Lung microvascular endothelial cell (primary cell): ENCODE measurements around the gene LIPC. TPM values are rescaled to one million over a fixed set of nuclear protein-coding genes. Genes with fewer than 3 reads are reported as not detected.

Experiments
- DNase-seq, 2 donors: peaks; one replicate each; pipeline versions ENCODE4 v3.0.0 to v3.0.0-alpha.2; 2010; ENCODE audit warnings: low read depth in 2 of 2
- total RNA-seq: library from RNA; depleted of rRNA; stranded (reverse); fragments of >200 nt; gene quantifications from 2 replicates; pipeline ENCODE4 v1.2.1, GENCODE V29; 2014

LIPC gene
- total RNA-seq, 1 donor from 2014 or later: not detected

DNA sequence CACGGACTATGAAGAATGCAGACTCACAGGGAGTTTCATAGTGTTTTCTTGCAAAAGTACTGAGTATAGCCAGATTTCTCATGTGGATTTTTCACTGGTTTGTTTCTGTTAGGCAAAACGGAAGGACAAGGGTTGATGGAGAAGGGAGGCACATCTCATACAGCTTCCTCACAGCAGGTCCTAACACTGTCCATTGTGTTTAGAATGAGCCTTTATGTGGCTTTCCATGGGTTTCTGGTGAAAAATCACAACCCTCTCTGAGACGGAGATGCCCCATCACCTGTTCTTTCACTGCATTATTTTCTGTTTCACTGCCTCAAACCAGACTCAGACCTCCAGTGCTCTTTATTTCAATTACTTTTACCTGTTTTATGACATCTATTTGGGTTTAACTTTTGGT is 25.0 kb upstream of the LIPC start:
- no peak for DNase-seq

DNA sequence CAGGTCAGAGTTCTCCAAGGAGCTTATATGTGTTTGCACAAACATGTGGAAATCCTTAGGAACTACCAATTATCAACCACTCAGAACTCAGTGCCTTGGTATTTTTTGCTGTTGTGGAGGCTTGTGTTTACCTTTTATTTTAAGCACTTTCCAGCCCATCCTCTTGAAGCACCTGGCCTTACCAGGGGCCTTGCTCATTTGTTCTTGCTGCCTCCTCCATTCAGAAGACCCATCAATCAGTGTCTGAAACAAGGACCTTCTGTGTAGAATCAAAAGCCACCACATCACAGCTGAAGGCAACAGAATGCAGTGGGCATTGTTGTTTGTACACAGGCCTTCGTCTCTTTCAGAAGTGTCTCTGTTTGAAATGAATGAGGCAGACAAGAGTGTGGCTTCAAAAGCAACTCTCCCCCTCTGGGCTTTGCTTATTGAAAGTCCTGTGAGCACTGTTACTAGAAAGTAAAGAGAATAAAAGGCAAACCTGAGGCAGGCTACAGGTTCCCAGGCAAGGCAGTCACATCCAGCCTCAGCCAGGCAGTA is 24.5 kb upstream of the LIPC start:
- no peak for DNase-seq

DNA sequence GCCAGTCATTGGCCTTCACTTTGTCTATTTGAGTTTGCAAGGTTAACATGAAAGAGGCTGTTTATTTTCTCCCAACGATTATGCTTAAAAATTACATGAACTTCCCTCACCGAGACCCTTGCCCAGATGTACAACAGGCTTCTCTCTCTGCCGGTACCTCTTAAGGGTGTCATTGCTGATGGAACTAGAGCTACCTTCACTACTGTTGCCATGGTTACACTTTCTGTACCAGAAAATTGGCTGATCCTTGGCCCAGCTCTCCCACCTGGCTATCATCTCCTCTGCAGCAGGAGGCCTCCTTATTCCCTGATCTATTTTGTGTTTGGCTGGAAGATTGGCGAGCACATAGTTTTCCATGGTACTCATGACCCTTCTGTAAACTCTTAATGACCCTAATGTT is 24.0 kb upstream of the LIPC start:
- no peak for DNase-seq

DNA sequence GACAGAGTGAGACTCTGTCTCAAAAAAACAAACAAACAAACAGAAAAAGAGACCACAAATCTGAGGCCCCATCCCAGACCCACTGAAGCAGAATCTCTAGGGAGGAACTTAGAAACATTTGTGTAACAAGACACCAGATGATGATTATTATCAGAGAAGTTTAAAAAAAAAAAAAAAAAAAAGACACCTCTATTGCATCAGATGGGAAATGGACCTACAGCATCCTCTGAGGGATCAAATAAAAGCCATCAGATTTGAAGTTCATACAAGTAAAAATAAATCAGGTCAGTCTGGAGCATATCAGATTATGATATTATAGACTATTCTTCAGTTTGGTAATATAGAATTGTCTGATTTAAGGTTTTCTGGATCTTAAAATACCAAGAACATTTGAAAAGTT is 21.9 kb upstream of the LIPC start:
- no peak for DNase-seq

DNA sequence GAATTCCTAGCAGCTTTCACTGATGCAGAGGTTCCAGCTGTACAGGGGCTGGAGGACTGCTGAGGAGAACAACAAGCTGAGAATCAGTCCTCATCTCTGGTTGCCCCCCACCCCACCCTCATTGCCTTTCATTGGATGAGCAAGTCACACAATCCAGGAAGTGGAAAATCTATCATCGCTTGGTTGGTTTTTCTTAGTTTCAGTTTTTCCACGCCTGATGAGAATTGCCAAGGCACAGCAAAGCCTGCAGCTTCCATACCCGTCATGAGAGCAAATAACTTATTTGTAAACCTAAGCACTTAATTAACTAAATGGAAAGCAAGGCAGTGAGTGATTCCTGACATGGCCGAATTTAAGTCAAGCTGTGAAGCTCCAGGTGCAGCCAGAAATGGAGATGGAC is 21.4 kb upstream of the LIPC start:
- DNase-seq: peak in 1 of 2 donors; percentile 71

DNA sequence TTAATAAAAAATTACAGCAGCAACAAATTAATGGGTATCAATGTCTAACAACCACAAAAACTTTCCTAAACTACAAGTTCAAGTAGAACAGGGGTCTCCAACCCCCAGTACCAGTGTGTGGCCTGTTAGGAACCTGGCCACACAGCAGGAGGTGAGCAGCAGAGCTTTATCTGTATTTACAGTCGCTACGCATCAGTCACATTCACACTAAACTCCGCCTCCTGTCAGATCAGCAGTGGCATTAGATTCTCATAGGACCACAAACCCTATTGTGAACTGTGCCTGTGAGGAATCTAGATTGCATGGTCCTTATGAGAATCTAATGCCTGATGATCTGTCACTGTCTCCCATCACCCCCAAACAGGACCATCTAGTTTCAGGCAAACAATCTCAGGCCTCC is 18.5 kb upstream of the LIPC start:
- no peak for DNase-seq

DNA sequence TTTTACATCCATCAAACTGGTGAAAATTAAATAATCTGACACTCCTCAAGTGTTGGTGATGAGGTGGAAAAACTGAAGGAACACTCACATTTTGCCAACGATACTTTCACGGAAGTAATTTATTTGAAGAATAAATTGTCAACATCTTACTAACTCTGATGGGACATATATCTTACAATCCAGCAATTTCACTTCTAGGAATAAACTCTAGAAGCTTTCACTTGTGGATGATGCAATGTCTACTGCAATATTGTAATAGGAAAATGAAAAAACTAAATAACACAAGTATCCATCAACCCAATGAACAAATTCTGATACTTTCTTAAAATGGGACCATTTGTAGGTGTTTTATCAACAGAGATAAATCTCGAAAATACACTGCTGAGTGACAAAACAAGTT is 16.2 kb upstream of the LIPC start:
- DNase-seq: no peak

DNA sequence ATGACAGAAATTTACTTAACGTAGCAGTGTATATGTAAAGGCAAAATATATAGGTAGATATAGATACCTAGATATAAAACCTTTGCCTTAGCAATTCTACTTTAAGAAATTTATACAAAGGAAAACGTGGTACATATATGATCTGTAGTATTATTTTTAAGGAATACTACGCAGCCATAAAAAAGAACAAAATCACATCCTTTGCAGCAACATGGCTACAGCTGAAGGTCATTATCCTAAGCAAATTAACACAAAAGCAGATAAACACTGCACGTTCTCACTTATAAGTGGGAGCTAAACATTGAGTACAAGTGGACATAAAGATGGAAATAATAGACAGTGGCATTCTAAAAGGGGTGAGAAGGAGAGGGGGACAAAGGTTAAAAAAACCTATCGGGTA is 14.8 kb upstream of the LIPC start:
- DNase-seq: no peak

DNA sequence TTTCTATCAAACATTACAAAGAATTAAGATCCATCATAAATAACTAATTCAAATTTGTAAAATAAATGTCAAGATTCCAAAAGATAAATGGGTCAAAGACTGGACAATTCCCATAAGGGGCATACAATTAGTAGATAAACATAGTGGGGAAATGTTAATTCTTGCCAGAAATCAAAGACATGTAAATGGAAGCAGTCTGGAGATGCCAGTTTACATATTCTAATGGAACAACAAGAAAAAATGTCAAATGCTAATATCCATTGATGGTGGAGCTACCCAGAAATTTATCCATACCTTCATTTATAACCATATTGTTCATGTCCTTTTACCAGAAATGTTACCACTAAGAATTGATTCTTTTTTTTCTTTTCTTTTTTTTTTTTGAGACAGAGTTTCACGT is 13.7 kb upstream of the LIPC start:
- DNase-seq: no peak

DNA sequence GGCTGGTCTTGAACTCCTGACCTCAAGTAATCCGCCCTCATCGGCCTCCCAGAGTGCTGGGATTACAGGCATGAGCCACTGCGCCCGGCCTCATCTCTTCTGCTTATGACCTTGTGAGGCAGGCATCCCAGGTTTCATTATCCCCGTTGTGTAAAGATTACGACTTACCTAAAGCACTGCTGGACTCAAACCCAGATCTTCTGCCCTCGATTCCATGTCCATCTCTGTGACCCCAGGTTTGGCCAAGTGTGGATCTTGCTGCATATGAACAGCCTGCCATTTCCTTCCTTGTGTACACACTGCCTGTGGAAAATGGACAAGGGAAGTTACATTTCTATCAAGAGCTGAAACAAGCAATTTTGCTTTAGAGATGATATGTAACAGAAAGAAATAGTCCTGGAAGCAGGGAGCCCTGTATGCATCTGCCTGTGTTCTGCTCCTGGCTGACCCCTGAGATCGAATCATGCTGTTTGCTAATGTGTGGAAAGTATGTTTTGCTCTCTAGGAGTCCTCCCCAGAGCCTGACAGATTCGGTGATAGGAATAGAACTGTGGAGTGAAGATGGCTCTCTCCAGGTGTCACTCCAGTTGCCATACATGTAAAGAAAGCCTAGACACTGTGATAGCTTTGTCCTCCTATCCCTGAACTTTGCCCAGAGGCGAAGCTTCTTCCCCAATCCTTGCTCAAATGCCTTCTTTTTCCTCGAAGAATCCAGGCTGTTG is 11.8 kb upstream of the LIPC start:
- no peak for DNase-seq

DNA sequence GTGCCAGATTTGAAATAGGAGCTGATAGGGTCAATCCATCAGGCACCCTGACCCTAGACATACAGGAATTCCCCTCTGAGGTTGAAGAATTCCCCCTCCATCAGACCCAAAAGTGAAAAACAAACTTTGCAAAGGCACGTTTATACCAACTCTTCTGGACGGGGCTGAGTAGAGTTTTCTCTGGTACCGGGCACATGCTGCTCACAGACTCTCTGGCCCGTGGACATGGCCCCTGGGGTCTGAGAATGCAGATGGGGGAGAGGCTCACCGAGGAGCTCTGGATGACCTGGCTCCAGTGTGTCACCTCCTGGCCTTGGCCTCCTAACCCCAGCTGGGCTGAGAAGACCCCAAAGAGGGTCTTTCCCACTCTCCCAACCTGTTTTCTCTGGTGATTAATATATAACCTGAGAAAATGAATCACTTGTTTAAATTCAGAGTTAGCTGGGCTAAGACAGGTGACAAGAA is 11.2 kb upstream of the LIPC start:
- no peak for DNase-seq

DNA sequence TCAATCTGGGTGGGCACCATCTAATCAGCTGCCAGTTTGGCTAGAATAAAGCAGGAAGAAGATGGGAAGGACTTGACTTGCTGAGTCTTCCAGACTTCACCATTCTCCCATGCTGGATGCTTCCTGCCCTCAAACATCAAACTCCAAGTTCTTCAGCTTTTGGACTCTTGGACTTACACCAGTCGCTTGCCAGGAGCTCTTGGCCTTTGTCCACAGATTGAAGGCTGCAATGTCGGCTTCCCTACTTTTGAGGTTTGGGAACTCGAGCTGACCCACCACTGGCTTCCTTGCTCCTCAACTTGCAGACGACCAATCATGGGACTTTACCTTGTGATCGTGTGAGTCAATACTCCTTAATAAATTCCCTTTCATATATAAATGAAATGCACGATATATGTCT is 8.6 kb upstream of the LIPC start:
- DNase-seq: no peak

DNA sequence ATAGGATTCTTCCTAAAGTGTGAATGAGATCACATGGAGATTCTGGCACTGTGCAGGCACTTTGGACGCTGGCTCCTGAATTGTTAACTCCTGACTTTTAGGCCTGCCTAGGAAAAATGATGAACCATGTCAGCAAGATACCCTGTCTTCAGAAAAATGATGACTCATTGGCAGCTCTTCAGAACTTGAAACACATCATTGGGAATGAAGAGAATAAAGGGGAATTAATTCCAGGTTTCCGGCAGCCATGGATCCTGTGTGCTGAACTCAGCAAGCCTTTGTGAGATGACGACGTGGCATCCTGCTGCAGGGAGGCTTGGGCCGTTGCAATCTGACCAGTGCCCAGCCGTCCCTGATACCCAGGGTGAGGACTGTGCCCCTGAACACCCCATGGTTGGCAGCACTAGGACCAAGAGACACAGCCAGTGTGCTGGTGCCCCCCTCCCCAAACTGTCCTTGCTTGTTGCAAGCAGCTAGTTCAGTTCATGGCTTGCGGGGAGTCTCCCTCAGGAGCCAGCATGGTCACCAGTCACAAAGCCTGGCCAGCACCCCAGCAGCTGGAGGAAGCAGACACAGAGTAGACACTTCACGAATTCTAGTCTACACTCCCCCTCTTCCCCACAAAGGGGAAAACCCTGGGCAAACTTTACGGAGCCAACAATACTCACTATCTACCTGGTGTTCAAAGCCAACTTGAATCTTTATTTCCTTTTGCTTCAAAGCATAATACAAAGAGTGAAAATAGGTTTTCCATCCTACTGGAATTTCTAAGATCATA is 7.8 kb upstream of the LIPC start:
- no peak for DNase-seq

DNA sequence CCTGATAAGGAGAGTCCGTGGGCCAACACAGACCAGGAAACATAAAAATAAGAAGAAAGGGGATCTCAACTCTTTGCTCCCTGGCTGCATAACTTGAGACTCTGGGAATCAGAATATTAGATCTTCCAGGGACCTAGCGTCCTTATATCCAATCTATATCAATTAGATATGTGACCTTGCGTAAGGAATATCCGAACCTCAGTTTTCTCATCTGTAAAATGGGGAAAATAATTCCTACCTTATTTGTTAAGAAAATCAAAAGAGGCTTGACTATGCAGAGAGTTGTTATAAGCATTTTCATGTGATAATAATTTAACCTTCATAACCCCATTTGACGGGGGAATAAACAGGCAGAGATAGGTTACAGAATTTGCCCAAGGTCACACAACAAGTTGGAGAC is 7.1 kb upstream of the LIPC start:
- no peak for DNase-seq

DNA sequence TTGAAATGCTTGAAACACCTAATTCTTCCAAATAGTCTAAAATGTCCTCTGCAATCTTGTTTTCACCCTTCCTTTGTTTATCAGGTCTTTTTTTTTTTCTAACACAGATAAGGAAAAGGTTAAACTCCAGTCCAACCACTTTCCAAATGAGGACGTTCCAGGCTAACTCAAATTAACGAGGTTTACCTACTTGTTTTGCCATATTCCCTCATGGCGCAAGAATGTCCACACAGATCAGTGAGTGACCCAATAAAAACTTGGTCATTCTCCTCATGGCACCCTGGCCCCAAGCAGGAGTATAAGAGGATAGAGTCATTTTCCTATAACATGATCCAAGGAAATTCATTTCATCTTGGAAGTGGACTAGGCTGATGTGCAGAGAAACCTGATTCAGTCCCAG is 6.6 kb upstream of the LIPC start:
- no peak for DNase-seq

DNA sequence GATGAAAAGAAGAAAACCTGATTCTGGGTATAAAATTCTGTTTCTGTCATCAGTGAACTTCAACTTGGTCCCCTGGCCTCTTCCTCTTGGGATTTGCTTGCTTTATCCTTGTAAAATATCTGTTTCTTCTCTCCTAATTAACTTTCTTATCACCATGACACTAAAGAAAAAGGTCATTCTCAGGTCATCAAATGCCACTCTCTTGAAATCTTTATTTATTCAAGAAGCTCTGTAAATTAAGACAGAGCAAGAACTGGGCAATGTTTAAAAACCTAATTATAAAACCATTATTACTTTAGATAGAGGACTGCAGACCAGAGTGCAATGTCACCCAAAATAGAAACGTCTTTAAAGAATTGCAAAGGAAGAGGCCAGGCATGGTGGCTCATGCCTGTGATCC is 6.0 kb upstream of the LIPC start:
- no peak for DNase-seq

DNA sequence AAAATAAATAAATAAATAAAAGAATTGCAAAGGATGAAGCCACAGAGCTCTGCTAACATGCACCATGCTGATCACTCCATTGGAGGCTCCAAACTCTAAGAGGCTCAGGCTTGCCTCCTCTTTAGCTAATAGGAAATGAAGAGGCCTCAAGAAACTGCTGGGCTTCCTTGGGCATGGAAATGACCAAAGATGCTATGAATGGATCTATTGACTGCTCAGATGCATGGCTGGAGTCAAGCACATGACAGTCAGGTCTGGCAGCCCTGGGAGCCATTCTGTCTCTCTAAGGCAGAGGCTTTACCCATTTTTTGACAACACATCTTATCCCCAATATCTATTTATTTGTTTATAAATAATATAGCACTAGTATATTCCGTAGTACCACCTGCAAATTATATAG is 5.3 kb upstream of the LIPC start:
- no peak for DNase-seq

DNA sequence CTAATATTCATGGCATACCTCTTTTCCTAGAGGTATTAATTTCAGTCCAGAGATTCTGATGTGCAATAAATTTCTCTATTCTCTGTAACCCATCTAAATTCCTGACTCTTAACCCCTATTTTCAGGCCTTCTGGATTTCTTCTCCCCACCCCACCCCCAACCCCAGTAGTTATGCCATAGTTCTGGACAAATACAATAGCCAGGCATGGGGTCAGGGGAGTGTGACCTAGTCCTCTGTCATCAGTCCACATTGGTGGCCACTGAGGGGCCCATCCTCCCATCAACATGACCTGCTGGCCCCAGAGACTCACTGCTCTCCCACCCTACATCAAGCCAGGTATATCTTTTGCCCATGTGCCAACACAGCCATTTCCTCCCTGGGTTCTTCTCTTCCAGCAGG is 3.8 kb upstream of the LIPC start:
- DNase-seq: no peak

DNA sequence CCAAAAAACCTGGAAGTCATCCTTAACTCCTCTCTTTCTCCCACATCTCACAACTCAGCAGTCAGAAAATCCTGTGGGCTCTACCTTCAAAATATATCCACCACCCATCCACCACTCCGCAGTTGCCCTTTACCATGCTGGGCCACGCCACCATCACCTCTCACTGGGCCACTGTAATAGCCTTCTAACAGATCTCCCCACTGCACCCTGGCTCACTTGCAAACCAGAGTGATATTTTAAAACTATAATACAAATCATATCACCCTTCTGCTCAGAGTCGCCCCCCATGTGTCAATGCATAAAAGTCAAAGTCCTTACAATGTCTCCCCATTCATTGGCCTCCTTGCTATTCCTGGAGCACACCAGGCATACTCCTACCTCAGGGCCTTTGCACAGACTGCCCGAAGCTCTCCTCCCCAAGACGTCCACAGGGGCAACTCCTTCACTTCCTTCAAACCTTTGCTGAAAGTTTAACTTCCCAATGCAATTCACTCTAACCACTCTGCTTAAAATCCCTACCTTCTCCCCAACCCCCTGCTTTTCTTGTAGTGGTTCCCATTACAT is 1.5 kb upstream of the LIPC start:
- no peak for DNase-seq

DNA sequence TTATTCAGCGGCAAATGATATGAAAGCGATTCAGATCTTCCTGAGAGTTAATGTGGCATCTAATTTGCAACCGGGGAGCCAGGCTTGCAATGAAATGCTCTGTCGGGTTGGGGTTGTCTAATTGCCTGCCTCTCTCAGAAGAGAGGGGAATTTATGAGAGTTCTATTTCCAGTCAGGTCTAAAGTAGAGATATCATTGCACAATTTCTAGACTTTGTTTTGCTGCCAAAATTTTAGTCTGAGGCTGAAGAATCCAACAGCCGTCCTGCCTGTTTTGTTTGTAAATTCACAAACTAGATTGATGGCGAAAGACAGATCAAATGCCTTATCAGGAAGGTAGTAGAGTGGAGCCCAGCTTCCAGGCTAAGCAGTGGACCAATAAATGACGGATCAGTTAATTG is 610 bp downstream of the LIPC start:
- DNase-seq: no peak

DNA sequence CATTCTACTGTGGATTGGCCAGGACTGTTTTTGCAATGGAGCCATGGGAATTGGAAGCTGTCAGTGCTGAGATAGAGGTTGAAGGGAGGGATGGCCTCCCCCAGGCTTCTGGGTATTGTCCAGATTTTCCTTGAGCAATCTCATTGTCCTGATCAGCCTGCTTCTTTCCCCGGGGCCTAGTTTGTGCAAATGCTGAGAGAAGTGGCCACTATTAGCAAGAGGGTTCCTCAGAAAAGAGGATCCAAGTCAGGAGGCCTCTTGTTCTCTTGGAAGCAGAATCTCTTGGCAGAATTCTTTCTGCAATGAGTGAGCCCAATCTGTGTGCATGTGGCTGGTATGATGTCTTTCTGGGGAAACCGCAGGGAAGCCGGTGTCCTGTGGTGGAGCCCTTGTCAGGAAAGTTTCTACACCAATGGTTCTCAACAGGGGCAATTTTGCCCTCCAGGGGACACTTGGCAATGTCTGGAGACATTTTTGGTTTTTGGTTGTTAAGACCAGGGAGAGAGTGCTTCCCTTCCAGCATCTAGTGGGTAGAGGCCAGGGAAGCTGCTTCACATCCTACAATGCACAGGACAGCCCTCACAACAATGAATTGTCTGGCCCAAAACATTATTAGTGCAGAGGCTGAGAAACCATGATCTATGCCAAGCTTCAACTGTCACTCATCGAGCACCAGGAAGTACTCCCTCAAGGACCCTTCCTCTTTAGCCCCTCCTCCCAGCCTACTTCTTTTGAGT is 2.0 kb downstream of the LIPC start:
- no peak for DNase-seq

DNA sequence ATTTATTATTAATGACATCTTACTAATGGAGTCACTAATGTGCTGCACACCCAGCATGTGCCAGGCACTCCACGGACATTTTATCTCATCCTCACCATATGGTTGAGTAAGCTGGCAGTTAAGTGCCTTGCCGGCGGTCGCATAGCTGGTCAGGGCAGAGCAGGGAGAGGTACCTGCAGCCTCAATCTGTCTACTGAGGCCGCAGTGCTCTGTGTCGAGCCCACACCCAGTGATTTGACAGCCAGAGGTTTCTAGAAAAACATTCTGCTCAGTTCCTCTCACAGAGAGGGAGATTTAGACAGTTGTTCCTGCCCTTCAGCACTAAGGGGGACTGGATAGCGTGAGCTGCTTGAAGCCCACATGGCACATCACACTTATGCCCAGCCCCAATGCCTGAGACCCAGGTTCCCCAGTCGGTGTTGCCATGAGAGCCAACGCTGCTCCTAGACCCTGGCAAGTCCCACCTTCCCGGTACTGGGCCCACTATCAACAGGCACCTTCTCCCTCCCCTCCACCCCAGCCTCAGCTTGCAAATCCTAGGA is 2.6 kb downstream of the LIPC start:
- no peak for DNase-seq
